Activated B cell treated with CpG ODN at 0.5 μM for 24 hours (primary cell): ENCODE data around the gene CSPG4. TPM values are rescaled to one million over a fixed set of nuclear protein-coding genes. Genes with fewer than 3 reads are reported as not detected.
"Not testable (repeated sequence)": the region's sequence is repeated elsewhere in the genome, so short reads cannot be mapped to it uniquely, and the experiment has no call there.

Source experiments
- ATAC-seq: fragments of 200-7000 bp; cut with Tn5 transposase; one replicate; pipeline ENCODE4 v1.10.0; 2021; ENCODE audit warnings: low read depth, mild to moderate bottlenecking, moderate library complexity
- CTCF ChIA-PET: fragments of 350-600 bp; sonication (Branson Sonifier 250); formaldehyde crosslinking; loops from one replicate; lab custom pipeline; 2021; ENCODE audit warnings: antibody characterized with exemption; lab: Charles Lee
- POLR2A ChIA-PET: fragments of 350-600 bp; sonication (Branson Sonifier 250); formaldehyde crosslinking; loops from one replicate; lab custom pipeline; 2021; ENCODE audit warnings: antibody characterized with exemption; lab: Charles Lee
- DNase-seq: peaks from one replicate; pipeline ENCODE4 v3.0.0; 2022
- H3K27ac Mint-ChIP-seq: one replicate; pipeline ENCODE4 v1.8.0; 2020; ENCODE audit warnings: mixed read lengths
- H3K27me3 Mint-ChIP-seq: one replicate; pipeline ENCODE4 v1.8.0; 2021; ENCODE audit warnings: mixed read lengths
- H3K36me3 Mint-ChIP-seq: one replicate; pipeline ENCODE4 v1.8.0; 2021; ENCODE audit warnings: low read depth, mixed read lengths
- H3K4me1 Mint-ChIP-seq: one replicate; pipeline ENCODE4 v1.8.0; 2021; ENCODE audit warnings: mixed read lengths
- H3K4me3 Mint-ChIP-seq: one replicate; pipeline ENCODE4 v1.8.0; 2020; ENCODE audit warnings: mild to moderate bottlenecking, mixed read lengths
- H3K9me3 Mint-ChIP-seq: one replicate; pipeline ENCODE4 v1.8.0; 2020; ENCODE audit warnings: mixed read lengths
- intact Hi-C: fragments of 100-400 bp; cut with micrococcal nuclease; formaldehyde crosslinking; loops from one replicate; pipeline ENCODE4 v1.15.1; 2024
- total RNA-seq: library from RNA; stranded (reverse); gene quantifications from 2 replicates; pipeline ENCODE4 v1.2.3, GENCODE V29; 2022
- TF ChIP-seq, protein P1 (sequence below): fragments of 200-600 bp; IDR thresholded peaks from one replicate; pipeline ENCODE4 v1.8.0; 2022; ENCODE audit warnings: antibody characterized with exemption, mild to moderate bottlenecking

The CSPG4 gene
- total RNA-seq, 1 donor from 2014 or later, result not detected

DNA sequence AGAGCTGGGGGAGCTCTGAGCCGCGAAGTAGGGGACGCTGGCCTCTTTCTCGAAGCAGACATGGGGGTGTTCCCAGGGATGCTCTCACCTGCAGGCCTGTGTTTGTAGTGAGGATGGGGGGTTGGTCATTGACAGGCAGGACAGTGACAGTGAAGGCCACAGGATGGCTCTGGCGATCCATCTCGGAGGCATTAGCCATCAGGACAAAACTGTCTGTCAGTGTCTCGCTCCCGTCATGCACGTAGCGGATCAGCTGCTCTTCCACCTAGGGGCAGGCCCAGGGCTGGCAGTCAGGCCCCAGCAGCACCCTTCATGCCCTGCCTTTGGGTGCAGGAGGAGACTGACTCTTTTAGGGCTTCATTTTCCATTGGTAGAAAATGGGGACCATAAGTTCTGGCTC, 28.0 kb downstream of the CSPG4 start:
- POLR2A ChIA-PET, result no interaction called here
- H3K36me3 Mint-ChIP-seq, result no peaks in the 10 kb centered on the region

GRCh38 chr15:75683646-75684312, 28.9 kb downstream of the CSPG4 start:
- H3K4me1 Mint-ChIP-seq, H3K4me3 Mint-ChIP-seq, H3K9me3 Mint-ChIP-seq, H3K36me3 Mint-ChIP-seq, H3K27ac Mint-ChIP-seq, H3K27me3 Mint-ChIP-seq: not testable (repeated sequence)
- POLR2A ChIA-PET, result interaction anchor here (0.7 kb wide), 1 partner anchor 316 kb away, joined by 4 read pairs; no protein-coding TSS in a partner anchor
- CTCF ChIA-PET, result interaction anchor here (0.9 to 2.6 kb wide), 3 partner anchors 175 to 317 kb away, joined by 5 to 21 read pairs (median 5); no protein-coding TSS in a partner anchor
- peak; percentile 84 for ATAC-seq
- intact Hi-C loops, result loop anchor here (1.0 to 10.0 kb wide), 4 partner anchors 174 to 654 kb away; partner anchors contain the start of gene MAN2C1
- peak; percentile 63 for DNase-seq

More for the DNA sequence above, 28.0 kb downstream of the CSPG4 start:
- Mint-ChIP-seq H3K27ac (no peak overlapping the region), H3K9me3 (no peaks in the 10 kb centered on the region), H3K27me3 (peaks cover 4% of the 10 kb centered on the region), H3K4me1 (peaks cover 7% of the 10 kb centered on the region), H3K4me3 (no peak overlapping the region)
- DNase-seq, result no peak
- intact Hi-C loops, result loop anchor here (10.0 kb wide), 1 partner anchor 280 kb away; no protein-coding TSS in a partner anchor
- TF ChIP-seq, protein P1, sequence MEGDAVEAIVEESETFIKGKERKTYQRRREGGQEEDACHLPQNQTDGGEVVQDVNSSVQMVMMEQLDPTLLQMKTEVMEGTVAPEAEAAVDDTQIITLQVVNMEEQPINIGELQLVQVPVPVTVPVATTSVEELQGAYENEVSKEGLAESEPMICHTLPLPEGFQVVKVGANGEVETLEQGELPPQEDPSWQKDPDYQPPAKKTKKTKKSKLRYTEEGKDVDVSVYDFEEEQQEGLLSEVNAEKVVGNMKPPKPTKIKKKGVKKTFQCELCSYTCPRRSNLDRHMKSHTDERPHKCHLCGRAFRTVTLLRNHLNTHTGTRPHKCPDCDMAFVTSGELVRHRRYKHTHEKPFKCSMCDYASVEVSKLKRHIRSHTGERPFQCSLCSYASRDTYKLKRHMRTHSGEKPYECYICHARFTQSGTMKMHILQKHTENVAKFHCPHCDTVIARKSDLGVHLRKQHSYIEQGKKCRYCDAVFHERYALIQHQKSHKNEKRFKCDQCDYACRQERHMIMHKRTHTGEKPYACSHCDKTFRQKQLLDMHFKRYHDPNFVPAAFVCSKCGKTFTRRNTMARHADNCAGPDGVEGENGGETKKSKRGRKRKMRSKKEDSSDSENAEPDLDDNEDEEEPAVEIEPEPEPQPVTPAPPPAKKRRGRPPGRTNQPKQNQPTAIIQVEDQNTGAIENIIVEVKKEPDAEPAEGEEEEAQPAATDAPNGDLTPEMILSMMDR, result no peak
- CTCF ChIA-PET, result interaction anchor here (0.9 kb wide), 1 partner anchor 317 kb away, joined by 5 read pairs; no protein-coding TSS in a partner anchor
- ATAC-seq, result no peak

- Mint-ChIP-seq H3K9me3 (no peaks in the 10 kb centered on the region), H3K36me3 (no peaks in the 10 kb centered on the region), H3K27me3 (peaks cover 10% of the 10 kb centered on the region), H3K4me1 (peaks cover 10% of the 10 kb centered on the region), H3K4me3 (no peak overlapping the region), H3K27ac (no peak overlapping the region)
- TF ChIP-seq, protein P1, result no peak
- CTCF ChIA-PET, result interaction anchor here (1.0 to 2.6 kb wide), 3 partner anchors 173 to 315 kb away, joined by 3 to 21 read pairs (median 5); no protein-coding TSS in a partner anchor
- ATAC-seq, result no peak
- POLR2A ChIA-PET, result interaction anchor here (0.7 kb wide), 1 partner anchor 315 kb away, joined by 4 read pairs; no protein-coding TSS in a partner anchor
- DNase-seq, result no peak
- intact Hi-C loops, result loop anchor here (1.0 to 10.0 kb wide), 4 partner anchors 173 to 653 kb away; partner anchors contain the start of gene MAN2C1
These were observed 30.2 kb downstream of the CSPG4 start for GRCh38 chr15:75682181-75683135.

DNA sequence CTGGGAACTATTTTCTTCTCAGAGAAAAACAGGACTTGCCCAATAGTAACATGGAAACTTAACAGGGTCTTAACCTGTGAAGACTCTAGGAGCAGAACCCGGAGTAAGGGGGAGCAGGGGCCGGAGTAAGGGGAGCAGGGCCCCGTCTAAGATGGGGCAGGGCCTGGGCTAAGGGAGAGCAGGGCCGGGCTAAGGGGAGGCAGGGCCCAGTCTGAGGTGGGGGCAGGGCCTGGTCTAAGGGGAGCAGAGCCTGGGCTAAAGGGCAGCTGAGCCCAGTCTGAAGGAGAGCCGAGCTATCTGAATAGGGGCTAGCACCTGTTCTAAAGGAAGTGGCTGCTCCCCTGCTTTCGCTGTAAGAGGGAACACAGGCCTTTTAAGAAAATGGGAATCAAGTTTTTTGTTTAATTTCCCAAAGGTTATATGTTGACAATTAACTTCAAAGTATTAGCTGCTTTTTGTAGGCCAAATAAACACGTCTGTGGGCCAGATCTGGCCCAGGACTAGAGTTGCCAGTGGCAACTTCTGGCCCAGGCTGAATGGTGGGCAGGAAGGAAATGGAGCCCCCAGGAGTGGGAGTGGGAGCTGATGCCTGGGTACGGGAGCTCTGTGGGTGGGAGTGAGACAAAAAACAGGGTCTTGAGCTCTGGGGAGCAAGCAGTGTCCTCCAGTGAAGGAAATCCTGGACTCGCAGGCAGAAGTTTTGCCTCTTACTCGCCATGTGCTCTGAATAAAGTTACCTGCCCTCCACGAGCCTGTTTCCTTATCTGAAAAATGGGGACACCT, 32.5 kb downstream of the CSPG4 start:
- no peaks in the 10 kb centered on the region for H3K9me3 Mint-ChIP-seq
- peaks cover 6% of the 10 kb centered on the region for H3K4me1 Mint-ChIP-seq
- no peak for ATAC-seq
- H3K4me3 Mint-ChIP-seq, result no peak overlapping the region
- peaks cover 8% of the 10 kb centered on the region for H3K27me3 Mint-ChIP-seq
- CTCF ChIA-PET, result no interaction called here
- intact Hi-C loops, result loop anchor here (10.0 kb wide), 1 partner anchor 275 kb away; no protein-coding TSS in a partner anchor
- H3K36me3 Mint-ChIP-seq, result no peaks in the 10 kb centered on the region
- DNase-seq, result no peak
- TF ChIP-seq, protein P1, result no peak
- H3K27ac Mint-ChIP-seq, result no peak overlapping the region
- POLR2A ChIA-PET, result interaction anchor here (0.6 kb wide), 1 partner anchor 35 kb away, joined by 5 read pairs; no protein-coding TSS in a partner anchor

DNA sequence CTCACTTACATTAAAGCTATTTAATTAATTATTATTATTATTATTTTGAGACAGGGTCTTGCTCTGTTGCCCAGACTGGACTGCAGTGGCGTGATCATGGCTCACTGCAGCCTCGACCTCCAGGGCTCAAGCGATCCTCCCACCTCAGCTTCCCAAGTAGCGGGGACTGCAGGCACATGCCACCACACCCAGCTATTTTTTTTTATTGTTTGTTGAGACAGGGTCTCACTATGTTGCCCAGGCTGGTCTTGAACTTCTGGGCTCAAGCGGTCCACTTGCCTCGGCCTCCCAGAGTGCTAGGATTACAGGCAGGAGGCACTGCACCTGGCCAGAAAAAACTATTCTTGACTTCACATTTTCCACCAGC, 34.3 kb downstream of the CSPG4 start:
- H3K4me3 Mint-ChIP-seq, POLR2A ChIA-PET, H3K9me3 Mint-ChIP-seq, H3K4me1 Mint-ChIP-seq, H3K27me3 Mint-ChIP-seq, intact Hi-C loops, H3K27ac Mint-ChIP-seq, DNase-seq, H3K36me3 Mint-ChIP-seq, ATAC-seq: not testable (repeated sequence)
- CTCF ChIA-PET, result interaction anchor here (1.4 kb wide), 1 partner anchor 7 kb away, joined by 3 read pairs; no protein-coding TSS in a partner anchor
